Activated T-cell treated with anti-CD3 and anti-CD28 coated beads for 1 hour (primary cell): ENCODE measurements around the gene RYR1.
"Not testable (repeated sequence)": the region's sequence is repeated elsewhere in the genome, so short reads cannot be mapped to it uniquely, and the experiment has no call there.

Source experiments
- DNase-seq: peaks from one replicate; pipeline ENCODE4 v3.0.0-alpha.2; 2020; ENCODE audit warnings: low read depth

The RYR1 gene

DNA sequence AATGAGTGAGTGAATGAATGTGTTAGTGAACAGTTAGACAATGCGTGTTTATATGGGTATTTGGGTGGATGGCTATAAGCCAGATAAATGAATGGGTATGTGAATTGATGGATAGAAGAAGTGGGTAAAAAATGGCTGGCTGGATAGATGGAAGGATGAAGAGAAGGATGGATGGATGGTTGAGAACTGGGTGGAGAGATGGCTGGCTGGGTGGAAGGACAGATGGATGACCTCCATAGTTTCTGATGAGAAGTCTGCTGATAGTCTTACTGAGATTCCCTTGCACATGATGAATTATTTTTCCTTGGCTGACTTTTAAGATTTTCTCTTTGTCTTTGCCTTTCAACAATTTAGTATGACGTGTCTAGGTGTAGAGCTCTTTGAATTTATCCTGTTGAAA lies 57.4 kb downstream of the RYR1 start:
- no peak for DNase-seq

DNA sequence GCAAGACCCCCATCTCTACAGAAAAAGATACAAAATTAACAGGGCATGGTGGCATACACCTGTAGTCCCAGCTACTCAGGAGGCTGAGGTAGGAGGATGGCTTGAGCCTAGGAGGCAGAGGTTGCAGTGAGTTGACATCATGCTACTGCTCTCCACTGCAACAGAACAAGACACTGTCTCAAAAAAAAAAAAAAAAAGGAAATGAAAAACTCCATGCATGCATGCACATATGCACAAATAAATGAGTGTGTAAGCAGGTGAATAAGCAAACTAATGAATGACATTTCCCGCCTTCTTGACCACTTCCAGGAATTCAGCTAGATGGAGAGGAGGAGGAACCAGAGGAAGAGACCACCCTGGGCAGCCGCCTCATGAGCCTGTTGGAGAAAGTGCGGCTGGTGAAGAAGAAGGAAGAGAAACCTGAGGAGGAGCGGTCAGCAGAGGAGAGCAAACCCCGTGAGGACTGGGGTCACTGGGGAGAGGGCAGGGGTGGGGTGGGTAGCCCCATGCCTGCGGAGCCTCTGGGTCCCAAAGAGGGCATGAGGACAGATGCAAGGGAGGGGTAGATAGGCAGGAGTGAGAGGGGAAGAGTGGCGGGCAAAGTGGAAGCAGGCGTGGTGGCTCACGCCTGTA lies 58.8 kb downstream of the RYR1 start:
- no peak for DNase-seq

DNA sequence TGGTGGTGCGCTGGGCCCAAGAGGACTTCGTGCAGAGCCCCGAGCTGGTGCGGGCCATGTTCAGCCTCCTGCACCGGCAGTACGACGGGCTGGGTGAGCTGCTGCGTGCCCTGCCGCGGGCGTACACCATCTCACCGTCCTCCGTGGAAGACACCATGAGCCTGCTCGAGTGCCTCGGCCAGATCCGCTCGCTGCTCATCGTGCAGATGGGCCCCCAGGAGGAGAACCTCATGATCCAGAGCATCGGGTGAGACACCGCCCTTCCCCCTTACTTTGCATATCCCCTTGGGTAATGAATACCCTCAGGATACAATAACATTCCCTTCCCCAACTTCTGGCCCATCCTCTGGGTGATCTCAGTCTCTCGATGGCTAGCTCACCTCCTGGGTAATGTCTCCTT lies 60.9 kb downstream of the RYR1 start:
- no peak for DNase-seq

DNA sequence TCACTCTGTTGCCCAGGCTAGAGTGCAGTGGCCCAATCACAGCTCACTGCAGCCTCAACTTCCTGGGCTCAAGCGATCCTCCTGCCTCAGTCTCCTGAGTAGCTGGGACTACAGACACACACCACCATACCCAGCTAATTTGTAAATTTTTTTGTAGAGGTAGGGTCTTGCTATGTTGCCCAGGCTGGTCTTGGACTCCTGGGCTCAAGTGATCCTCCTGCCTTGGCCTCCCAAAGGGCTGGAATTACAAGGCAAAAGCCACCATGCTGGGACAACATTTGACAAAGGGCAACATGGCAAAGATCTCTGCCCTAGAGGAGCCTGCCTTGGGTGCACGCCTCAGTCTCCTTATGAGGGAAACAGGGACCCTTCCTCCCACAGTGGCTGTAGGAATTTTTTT lies 61.9 kb downstream of the RYR1 start:
- DNase-seq: not testable (repeated sequence)

DNA sequence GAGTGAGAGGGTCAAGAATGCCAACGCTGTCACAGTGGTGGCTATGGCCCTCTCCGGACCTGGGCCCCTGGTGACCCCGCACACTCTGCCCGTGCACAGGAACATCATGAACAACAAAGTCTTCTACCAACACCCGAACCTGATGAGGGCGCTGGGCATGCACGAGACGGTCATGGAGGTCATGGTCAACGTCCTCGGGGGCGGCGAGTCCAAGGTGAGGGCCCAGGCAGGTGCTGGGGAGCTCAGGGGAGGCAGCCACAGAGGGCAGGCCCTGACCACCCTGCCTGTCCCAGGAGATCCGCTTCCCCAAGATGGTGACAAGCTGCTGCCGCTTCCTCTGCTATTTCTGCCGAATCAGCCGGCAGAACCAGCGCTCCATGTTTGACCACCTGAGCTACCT lies 62.6 kb downstream of the RYR1 start:
- no peak for DNase-seq

DNA sequence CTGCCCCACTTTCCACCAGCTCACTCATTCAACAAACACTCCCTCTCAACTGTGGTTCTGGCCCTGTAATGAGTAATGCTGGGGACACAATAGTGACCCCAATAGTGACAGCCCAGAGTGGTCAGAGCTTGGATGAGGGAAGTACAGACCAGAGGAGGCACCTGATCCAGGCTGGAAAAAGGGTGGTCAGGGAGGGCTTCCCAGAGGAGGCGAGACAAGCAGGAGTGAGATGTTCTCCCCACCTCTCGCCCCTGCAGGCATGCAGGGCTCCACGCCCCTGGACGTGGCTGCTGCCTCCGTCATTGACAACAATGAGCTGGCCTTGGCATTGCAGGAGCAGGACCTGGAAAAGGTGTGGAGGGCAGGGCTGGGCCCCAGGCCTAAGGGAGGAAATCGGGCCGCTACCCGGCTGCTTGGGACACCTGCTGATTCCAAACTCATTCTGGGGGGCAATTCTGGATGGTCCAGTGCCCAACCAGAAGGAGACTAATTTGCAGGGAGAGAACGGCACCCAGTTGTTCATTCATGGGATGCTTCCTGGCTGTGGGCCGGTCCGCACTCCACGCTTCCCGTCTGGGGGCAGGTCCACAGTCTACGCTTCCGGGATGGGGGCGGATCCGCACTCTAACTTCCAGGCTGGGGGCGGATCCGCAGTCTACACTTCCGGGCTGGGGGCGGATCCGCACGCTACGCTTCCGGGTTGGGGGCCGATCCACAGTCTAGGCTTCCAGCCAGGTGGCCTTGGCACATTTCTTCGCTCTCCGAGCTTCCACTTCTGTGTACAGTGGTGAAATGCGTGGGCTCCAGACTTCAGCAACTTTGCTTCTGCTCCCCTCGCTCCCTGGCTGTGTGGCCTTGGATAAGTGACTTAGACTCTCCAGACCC lies 63.4 kb downstream of the RYR1 start:
- no peak for DNase-seq

DNA sequence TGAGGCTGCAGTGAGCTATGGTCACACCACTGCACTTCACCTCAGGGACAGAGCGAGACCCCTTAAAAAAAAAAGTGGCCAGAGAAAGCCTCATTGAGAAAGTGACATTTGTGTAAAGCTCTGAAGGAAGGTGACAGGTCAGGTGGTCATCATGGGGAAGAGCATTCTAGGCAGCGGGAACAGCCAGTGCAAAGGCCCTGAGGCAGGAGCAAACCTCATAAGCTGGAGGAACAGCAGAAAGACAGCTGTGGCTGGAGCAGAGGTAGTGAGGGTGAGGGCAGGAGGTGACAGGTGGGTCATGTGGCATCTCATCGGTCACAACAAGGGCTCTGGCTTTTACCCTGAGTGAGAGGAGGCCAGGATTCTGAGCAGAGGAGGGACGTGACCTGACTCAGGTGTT lies 64.4 kb downstream of the RYR1 start:
- DNase-seq: no peak

DNA sequence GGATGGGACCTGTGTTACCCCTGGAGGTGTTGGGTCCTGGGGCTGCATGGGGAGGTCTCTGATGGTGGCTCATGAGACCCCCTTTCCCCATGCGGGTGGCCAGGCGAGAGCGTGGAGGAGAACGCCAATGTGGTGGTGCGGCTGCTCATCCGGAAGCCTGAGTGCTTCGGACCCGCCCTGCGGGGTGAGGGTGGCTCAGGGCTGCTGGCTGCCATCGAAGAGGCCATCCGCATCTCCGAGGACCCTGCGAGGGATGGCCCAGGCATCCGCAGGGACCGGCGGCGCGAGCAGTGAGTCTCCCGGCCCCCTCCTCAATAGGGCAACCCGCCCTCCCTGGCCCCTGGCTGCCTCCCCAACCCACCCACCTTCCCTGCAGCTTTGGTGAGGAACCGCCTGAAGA lies 66.0 kb downstream of the RYR1 start:
- no peak for DNase-seq

DNA sequence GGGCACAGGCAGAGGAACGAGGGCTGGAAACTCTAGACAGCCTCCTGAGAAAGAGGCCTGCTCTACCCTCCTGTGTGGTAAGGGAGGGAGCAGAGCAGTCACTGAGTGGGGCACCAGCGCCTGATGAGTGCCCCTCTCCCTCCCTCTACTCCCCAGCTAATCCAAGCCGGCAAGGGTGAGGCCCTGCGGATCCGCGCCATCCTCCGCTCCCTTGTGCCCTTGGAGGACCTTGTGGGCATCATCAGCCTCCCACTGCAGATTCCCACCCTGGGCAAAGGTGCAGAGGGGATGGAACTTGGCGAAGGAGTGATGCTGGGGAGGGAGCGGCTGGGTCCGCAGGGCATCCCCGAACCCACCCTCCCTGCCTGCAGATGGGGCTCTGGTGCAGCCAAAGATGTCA lies 67.0 kb downstream of the RYR1 start:
- no peak for DNase-seq

DNA sequence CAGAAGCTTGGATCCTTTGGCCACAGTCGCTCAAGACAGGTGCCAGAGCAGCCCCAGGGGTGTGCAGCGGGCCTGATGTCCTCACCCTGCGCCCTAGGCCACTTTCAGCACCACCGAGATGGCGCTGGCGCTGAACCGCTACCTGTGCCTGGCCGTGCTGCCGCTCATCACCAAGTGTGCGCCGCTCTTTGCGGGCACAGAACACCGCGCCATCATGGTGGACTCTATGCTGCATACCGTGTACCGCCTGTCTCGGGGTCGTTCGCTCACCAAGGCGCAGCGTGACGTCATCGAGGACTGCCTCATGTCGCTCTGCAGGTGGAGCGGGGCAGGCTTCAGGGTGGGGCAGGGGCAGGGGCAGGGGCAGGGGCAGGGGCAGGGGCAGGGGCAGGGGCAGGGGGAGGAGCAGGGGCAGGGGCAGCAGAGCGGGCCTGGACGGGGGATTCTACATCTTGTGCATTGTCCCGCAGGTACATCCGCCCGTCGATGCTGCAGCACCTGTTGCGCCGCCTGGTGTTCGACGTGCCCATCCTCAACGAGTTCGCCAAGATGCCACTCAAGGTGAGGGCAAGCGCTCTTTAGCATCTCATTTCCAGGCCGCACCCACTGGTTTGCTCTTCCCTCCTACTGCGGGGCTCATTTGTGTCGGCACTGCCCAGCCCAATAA lies 69.1 kb downstream of the RYR1 start:
- no peak for DNase-seq

DNA sequence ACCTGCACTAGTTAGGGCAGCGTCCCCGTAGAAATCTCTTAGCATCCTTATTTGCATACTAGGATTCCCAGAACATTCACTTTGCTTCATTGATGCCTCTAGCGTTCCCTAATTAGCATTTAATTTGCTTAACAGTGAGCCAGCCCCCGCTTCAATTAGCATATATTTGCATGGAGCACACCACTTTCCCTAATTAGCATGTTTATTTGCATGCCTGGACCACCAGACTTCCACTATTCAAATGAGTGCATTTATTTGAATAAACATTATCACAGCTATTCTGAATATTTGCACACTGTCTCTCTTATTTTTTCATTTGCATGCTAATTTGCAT lies 69.6 kb downstream of the RYR1 start:
- no peak for DNase-seq

DNA sequence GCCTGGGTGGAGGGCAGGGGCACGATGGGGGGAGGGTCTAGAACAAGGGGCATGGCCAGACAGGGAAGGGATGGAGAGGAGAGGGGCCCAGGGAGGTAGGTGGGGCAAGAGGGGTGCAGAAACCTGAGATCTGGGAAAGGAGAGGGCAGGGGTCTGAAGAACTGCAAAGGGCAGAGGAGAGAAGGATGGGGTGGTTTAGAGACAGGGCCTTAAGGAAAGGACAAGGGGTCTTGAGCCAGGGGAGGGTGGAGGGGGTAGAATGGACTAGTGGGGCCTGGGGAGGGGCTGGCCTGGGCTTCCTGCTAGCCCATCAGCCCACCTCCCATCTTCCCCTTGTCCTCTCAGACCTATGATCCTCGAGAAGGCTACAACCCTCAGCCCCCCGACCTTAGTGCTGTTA lies 72.5 kb downstream of the RYR1 start:
- no peak for DNase-seq

DNA sequence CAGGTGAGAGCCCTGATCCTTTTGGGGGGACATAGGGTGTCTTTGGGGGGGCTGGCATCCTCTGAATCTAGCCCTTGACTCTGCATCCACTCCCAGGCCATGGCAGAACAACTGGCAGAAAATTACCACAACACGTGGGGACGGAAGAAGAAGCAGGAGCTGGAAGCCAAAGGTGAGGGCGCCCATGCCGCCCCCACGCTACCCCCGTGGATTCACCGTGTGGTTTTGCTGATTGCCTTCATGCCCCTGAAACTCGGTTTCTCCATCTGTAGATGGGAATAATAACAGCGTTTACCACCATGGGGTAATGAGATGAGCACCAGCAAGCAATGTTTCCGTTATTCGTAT lies 72.9 kb downstream of the RYR1 start:
- no peak for DNase-seq

DNA sequence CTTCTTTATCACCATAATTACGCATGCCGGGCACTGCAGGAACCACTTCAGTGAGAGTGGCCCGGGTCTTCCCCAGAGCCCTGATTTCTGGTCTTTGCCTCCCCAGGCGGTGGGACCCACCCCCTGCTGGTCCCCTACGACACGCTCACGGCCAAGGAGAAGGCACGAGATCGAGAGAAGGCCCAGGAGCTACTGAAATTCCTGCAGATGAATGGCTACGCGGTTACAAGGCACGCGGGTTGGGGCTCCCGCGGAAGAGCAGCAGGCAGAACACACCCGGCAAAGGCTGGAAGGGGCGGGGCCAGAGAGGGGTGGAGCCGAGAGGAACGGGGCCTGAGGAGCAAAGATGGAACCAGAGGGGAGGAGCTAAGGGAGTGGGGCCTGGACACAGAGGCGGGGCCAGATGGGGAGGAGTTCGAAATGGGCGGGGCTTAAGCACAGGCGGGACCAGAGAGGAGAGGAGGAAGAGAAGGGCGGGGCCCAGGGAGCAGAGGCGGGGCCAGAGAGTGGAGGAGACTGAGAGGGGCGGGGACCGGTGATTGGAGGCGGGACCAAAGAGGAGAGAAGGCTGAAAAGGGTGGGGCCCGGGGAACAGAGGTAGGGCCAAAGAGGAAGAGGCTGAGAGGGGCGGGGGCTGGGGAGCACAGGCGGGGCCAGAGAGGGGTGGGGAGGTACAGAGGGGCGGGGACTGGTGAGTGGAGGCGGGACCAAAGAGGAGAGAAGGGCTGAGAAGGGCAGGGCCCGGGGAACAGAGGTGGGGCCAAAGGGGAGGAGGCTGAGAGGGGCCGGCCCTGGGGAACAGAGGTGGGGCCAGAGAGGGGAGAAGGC lies 73.4 kb downstream of the RYR1 start:
- DNase-seq: peak; percentile 77

DNA sequence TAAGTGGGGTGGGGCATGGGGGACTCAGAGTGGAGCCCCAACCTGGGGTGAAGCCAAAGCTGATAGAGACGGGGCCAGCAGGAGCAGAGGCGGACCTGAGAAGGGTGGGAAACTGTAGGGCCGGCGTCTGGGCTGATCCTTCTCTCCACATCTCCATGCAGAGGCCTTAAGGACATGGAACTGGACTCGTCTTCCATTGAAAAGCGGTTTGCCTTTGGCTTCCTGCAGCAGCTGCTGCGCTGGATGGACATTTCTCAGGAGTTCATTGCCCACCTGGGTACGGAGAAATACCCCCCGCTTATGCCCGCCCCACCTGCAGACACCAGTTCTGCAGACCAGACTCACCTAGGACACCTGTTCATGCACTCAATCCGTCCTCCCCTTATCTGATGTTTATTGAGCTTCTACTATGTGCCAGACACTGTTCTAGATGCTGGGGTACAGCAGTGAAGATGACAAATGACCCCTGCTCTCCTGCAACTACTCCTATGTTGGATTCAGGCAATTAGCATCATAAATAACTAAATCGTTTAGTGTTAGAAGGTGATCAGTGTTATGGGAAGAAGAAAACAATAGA lies 74.1 kb downstream of the RYR1 start:
- no peak for DNase-seq

DNA sequence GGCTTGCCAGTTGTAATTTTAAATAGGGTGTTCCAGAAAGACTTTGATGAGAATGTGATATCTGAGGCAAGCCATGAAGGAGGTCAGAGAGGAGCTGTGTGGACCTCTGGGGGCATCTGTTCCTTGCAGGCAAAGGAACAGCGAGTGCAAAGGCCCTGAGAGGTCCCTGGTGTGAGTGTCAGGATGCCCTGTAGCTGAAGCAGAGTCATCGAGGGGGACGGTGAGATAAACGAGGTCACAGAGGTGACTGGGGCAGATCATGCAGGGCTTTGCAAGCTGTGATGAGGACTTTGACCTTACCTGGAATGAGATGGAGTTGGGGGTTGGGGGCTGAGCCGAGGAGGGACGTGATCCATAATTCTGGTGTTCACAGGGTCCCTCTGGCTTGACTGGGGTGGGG lies 75.0 kb downstream of the RYR1 start:
- no peak for DNase-seq

DNA sequence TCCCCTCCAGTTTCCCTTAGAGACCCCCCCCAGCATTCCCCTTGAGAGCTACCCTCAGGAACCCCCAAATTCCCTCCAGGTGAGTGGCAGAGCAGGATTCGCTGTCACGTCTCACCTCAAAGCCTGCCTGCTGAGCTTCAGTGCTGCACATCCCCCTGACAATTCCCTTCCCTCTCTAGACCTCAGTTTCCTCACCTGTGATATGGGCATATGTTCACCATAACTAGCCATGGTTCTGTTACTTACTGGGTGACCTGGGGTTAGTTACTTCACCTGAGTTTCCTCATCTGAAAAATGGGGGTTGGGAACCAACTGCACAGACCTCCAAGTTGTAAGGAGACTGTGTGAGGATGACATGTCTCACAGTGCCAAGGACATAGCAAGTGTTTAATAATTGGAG lies 75.5 kb downstream of the RYR1 start:
- no peak for DNase-seq

DNA sequence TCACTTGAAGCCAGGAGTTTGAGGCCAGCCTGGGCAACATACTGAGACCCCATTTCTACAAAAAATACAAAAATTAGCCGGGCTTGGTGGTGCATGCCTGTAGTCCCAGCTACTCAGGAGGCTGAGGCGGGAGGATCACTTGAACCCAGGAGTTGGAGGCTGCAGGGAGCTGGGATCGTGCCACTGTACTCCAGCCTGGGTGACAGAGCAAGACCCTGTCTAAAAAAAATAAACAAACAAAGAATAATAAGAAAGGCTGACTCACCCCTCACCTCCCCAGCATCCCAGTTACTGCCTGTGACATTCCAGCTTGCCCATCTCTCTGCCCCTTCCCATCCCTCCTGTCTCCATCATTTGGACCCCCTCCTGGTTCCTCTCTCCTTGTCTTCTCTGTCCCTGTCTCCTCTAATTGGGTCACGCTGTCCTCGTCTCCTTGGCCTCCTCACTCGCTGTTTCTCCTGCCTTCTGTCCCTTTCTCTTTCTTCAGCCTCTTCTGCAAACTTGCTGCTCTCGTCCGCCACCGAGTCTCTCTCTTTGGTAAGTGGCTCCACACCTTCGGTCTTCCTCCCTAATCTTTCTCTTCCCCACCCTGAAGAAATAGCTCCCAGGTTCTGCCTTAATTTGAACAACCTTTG lies 77.7 kb downstream of the RYR1 start:
- DNase-seq: no peak

DNA sequence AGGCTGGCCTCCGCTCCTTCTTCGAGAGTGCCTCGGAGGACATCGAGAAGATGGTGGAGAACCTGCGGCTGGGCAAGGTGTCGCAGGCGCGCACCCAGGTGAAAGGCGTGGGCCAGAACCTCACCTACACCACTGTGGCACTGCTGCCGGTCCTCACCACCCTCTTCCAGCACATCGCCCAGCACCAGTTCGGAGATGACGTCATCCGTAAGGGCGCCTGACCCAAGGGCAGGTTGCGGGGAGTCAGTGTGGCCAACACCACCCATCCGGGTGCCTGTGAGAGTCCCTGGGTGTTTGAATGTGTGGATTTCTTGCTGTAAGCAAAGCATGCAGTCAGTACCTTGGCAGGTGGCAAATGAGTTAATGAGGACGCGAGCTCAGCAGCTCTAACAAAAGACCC lies 78.8 kb downstream of the RYR1 start:
- DNase-seq: no peak

DNA sequence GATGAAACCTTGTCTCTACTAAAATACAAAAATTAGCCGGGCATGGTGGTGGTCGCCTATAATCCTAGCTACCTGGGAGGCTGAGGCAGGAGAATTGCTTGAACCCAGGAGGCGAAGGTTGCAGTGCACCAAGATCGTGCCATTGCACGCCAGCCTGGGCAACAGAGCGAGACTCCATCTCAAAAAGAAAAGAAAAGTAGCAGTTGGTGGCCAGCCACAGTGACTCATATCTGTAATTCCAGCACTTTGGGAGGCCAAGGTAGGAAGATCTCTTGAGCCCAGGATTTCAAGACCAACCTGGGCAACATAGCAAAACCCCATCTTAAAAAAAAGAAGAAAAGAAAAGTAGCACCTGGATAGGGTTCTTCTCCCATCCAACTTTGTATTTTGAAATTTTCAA lies 79.7 kb downstream of the RYR1 start:
- not testable (repeated sequence) for DNase-seq

DNA sequence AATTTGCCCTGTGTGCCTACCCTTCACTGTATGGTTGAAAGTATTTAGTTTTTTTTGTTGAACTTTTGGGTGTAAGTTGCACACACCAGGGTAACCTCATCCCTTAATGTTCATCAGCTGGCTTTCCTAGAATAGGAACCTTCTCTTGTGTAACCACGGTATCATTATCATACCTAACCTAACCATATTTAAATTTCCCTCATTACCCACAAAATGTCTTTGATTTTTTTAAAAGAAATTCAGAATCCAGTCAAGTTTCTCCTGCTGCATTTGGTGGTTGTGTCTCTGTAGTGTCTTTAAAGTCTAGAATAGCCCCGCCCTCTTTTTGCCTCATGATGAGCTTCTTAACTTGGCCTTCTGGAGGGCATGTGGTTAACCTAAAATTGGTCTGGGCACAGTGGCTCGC lies 80.3 kb downstream of the RYR1 start:
- DNase-seq: no peak
